Endothelial cell of umbilical vein (primary cell): ENCODE data around the gene APBA2. TPM values are rescaled to one million over a fixed set of nuclear protein-coding genes. Genes with fewer than 3 reads are reported as not detected.

Source experiments
- BruUV-seq: library from RNA; stranded (reverse); fragments of 400-500 nt; replicated peaks from 2 replicates; lab custom pipeline; 2021; lab: Mats Ljungman, UMichigan
- CTCF ChIA-PET: fragments of 300-600, 350-600 bp; sonication (Branson Sonifier 250); formaldehyde crosslinking; loops from one replicate; lab custom pipeline; 2021; ENCODE audit warnings: antibody characterized with exemption, inconsistent platforms; lab: Charles Lee
- POLR2A ChIA-PET: fragments of 300-600, 350-600 bp; sonication (Branson Sonifier 250); formaldehyde crosslinking; loops from one replicate; lab custom pipeline; 2021; ENCODE audit warnings: antibody characterized with exemption, inconsistent platforms; lab: Charles Lee
- DNase-seq: peaks from one replicate; pipeline ENCODE4 v3.0.0-alpha.2; 2011; ENCODE audit warnings: low read depth, low spot score
- FAIRE-seq: peaks from 2 replicates; lab custom pipeline; 2011; peaks lifted over from hg19 to GRCh38; lab: Jason Lieb, UNC
- H2AFZ ChIP-seq: 2 replicates; pipeline ENCODE4 v1.6.0; 2012; ENCODE audit warnings: low read depth, low read length, control low read depth, inconsistent platforms
- H3K27ac ChIP-seq: 2 replicates; pipeline ENCODE4 v1.5.1; 2011; ENCODE audit warnings: low read depth, mild to moderate bottlenecking, control low read depth, low read length, moderate library complexity; ENCODE audit not compliant: insufficient read depth
- H3K27me3 ChIP-seq, 2 experiments: 2 replicates each; pipeline versions ENCODE4 v1.6.0 to v1.6.1; 2011; ENCODE audit warnings: low read length in 2 of 2, mixed read lengths in 1 of 2; ENCODE audit not compliant: control insufficient read depth in 2 of 2, insufficient read depth in 2 of 2
- H3K36me3 ChIP-seq, 2 experiments: 2 replicates in 1 of 2; 3 replicates in 1 of 2; pipeline ENCODE4 v1.5.1; 2011; ENCODE audit warnings: low read length in 2 of 2, mild to moderate bottlenecking in 1 of 2, moderate library complexity in 1 of 2; ENCODE audit not compliant: control insufficient read depth in 2 of 2, insufficient read depth in 2 of 2; ENCODE audit errors: extremely low read depth in 1 of 2
- H3K4me1 ChIP-seq: 3 replicates; pipeline ENCODE4 v1.5.1; 2011; ENCODE audit warnings: mild to moderate bottlenecking, low read length; ENCODE audit not compliant: control insufficient read depth, insufficient read depth; ENCODE audit errors: extremely low read depth
- H3K4me2 ChIP-seq: 2 replicates; pipeline ENCODE4 v1.6.1; 2011; ENCODE audit warnings: low read length, control low read depth, mixed read lengths; ENCODE audit not compliant: insufficient read depth
- H3K4me3 ChIP-seq, 3 experiments: fragments of 200-600 bp in 1 of 3; sonication (generic), shearing (Covaris generic) in 1 of 3; replicated peaks in 1 of 3; 2 replicates each; pipeline ENCODE4 v1.5.1; 2011 to 2016; ENCODE audit warnings: control low read depth in 3 of 3, low read length in 3 of 3, mild to moderate bottlenecking in 2 of 3, inconsistent platforms in 1 of 3, low read depth in 1 of 3, moderate library complexity in 1 of 3; ENCODE audit not compliant: insufficient read depth in 1 of 3
- H3K79me2 ChIP-seq: 2 replicates; pipeline ENCODE4 v1.6.0; 2012; ENCODE audit warnings: low read length, inconsistent platforms; ENCODE audit not compliant: control insufficient read depth, insufficient read depth
- H3K9ac ChIP-seq: replicated peaks from 2 replicates; pipeline ENCODE3; 2011; ENCODE audit warnings: low read length, control low read depth; ENCODE audit not compliant: insufficient read depth; ENCODE audit errors: extremely low read depth
- H3K9me1 ChIP-seq: replicated peaks from 3 replicates; pipeline ENCODE4 v1.6.0; 2011; ENCODE audit warnings: mild to moderate bottlenecking, low read length; ENCODE audit not compliant: control insufficient read depth, insufficient read depth; ENCODE audit errors: extremely low read depth
- H3K9me3 ChIP-seq: replicated peaks from 2 replicates; pipeline ENCODE4 v1.5.1; 2012; ENCODE audit warnings: low read length, inconsistent platforms; ENCODE audit not compliant: control insufficient read depth, insufficient read depth
- H4K20me1 ChIP-seq: replicated peaks from 2 replicates; pipeline ENCODE3; 2011; ENCODE audit warnings: mild to moderate bottlenecking, low read length; ENCODE audit not compliant: control insufficient read depth, insufficient read depth; ENCODE audit errors: extremely low read depth
- CTCF ChIP-seq, 2 donors: IDR thresholded peaks; 1 replicate in 1 of 2; 2 replicates in 1 of 2; pipeline ENCODE4 v1.5.1; 2011; ENCODE audit warnings: low read length in 2 of 2, mild to moderate bottlenecking in 2 of 2, moderate library complexity in 2 of 2, control low read depth in 1 of 2, inconsistent platforms in 1 of 2, low read depth in 1 of 2; ENCODE audit not compliant: insufficient read depth in 1 of 2; ENCODE audit errors: extremely low read depth in 1 of 2
- EZH2 ChIP-seq: IDR thresholded peaks from 2 replicates; pipeline ENCODE4 v1.6.1; 2012; ENCODE audit warnings: borderline replicate concordance, low read depth, mild to moderate bottlenecking, moderate library complexity, low read length, inconsistent platforms; ENCODE audit not compliant: severe bottlenecking
- FOS ChIP-seq: IDR thresholded peaks from 2 replicates; pipeline ENCODE4 v1.6.1; 2011; ENCODE audit warnings: mild to moderate bottlenecking, low read length, moderate library complexity, borderline replicate concordance; ENCODE audit not compliant: insufficient read depth
- GATA2 ChIP-seq: IDR thresholded peaks from 2 replicates; pipeline ENCODE4 v1.7.0; 2011; ENCODE audit warnings: low read depth, mild to moderate bottlenecking, moderate library complexity, mixed read lengths, low read length; ENCODE audit not compliant: insufficient read length, insufficient read depth
- JUN ChIP-seq: IDR thresholded peaks from 2 replicates; pipeline ENCODE4 v1.6.1; 2011; ENCODE audit warnings: borderline replicate concordance, low read depth; ENCODE audit not compliant: insufficient read length, insufficient read depth
- MAX ChIP-seq: IDR thresholded peaks from 2 replicates; pipeline ENCODE4 v1.6.1; 2011; ENCODE audit not compliant: insufficient read depth, insufficient read length
- MYC ChIP-seq: IDR thresholded peaks from one replicate; pipeline ENCODE4 v1.6.1; 2011; ENCODE audit warnings: mild to moderate bottlenecking, low read depth, low read length
- POLR2A ChIP-seq: IDR thresholded peaks from 2 replicates; pipeline ENCODE4 v1.6.1; 2012; ENCODE audit warnings: low read depth, mild to moderate bottlenecking, control low read depth, low read length
- POLR2AphosphoS5 ChIP-seq: IDR thresholded peaks from 2 replicates; pipeline ENCODE4 v1.6.1; 2012; ENCODE audit warnings: low read depth, mild to moderate bottlenecking, control low read depth, low read length, moderate library complexity; ENCODE audit not compliant: insufficient read depth
- dilution Hi-C: fragments of 300-500 bp; cut with MboI; formaldehyde crosslinking; loops from one replicate; pipeline ENCODE4 v1.15.0; 2019; ENCODE audit warnings: low sequenced_read_pairs; ENCODE audit not compliant: extremely low pct_ligation_motif_present
- intact Hi-C: fragments of 100-400 bp; cut with micrococcal nuclease; formaldehyde crosslinking; loops from one replicate; pipeline ENCODE4 v1.10.0; 2022
- polyA plus RNA-seq, 4 experiments: library from polyadenylated mRNA; depleted of rRNA in 3 of 4; stranded (reverse) in 3 of 4; unstranded in 1 of 4; fragments of >200 nt; gene quantifications; 2 replicates each; pipeline versions ENCODE4 v1.2.1 to v1.2.3, GENCODE V29; 2011 to 2012; ENCODE audit warnings: missing spikeins in 1 of 4
- total RNA-seq: library from RNA; stranded (reverse); gene quantifications from 2 replicates; pipeline ENCODE4 v1.2.3, GENCODE V29; 2021

The APBA2 gene
- total and polyA plus RNA-seq, 2 donors (not counting 3 experiments of a cell fraction or from before 2014, with no cell fraction given) = 5.7 to 11.1 TPM

- CTCF ChIA-PET = interaction anchor here (0.9 to 1.7 kb wide), 3 partner anchors 9 to 20 kb away, joined by 3 to 20 read pairs (median 6); no protein-coding TSS in a partner anchor
- intact Hi-C loops (no loop called here), dilution Hi-C loops (no loop called here)
- POLR2A ChIA-PET = no interaction called here
- Histone ChIP-seq H3K9me1 (no peaks in the 10 kb centered on the region), H3K79me2 (no peaks in the 10 kb centered on the region), H3K36me3 (no peaks in the 10 kb centered on the region), H3K9ac (no peak overlapping the region), H3K4me1 (no peaks in the 10 kb centered on the region), H3K4me2 (no peak overlapping the region), H3K9me3 (no peaks in the 10 kb centered on the region), H2AFZ (no peak overlapping the region), H3K27ac (no peak overlapping the region), H3K4me3 (no peak overlapping the region), H3K27me3 (no peaks in the 10 kb centered on the region), H4K20me1 (no peaks in the 10 kb centered on the region)
- no TSS peak for BruUV-seq
- TF ChIP-seq MYC (no peak), MAX (no peak), POLR2A (no peak), JUN (no peak), CTCF (IDR thresholded peaks at IDR 0.05; ENCODE audit: extremely low read depth in 1 of 2, insufficient read depth in 1 of 2, low read depth in 1 of 2, low read length in 2 of 2) (no peak), GATA2 (no peak), EZH2 (no peak), FOS (no peak), POLR2AphosphoS5 (no peak)
- FAIRE-seq = no peak
- DNase-seq = no peak
Measured at GRCh38 chr15:29122506-29122905, 236.7 kb downstream of the APBA2 start.
